ENCODE measurements around the gene ARPP21.
"Not testable (repeated sequence)": the region's sequence is repeated elsewhere in the genome, so short reads cannot be mapped to it uniquely, and the experiment has no call there.

Gene ARPP21

GRCh38 chr3:35620238-35620637 lies 19.1 kb upstream of the ARPP21 start:
- H3K9ac ChIP-seq (ENCODE audit: low read depth in 1 of 2, low read length in 2 of 2); H3K27ac ChIP-seq (ENCODE audit: low read depth in 2 of 2, low read length in 2 of 2); H3K4me1 ChIP-seq (ENCODE audit: control insufficient read depth in 2 of 2, insufficient read depth in 2 of 2, low read length in 2 of 2); H3K9me3 ChIP-seq (ENCODE audit: control insufficient read depth in 2 of 2, low read length in 2 of 2); H3K4me3 ChIP-seq (ENCODE audit: low read length in 2 of 2); H3K36me3 ChIP-seq (ENCODE audit: control insufficient read depth in 2 of 2, insufficient read depth in 2 of 2, low read length in 2 of 2); H3K27me3 ChIP-seq (ENCODE audit: control insufficient read depth in 2 of 2, insufficient read depth in 2 of 2, low read length in 2 of 2): not testable (repeated sequence)

GRCh38 chr3:35624698-35625097 lies 14.6 kb upstream of the ARPP21 start:
- no peaks in the 10 kb centered on the region for H3K4me1 ChIP-seq (ENCODE audit: control insufficient read depth in 2 of 2, insufficient read depth in 2 of 2, low read length in 2 of 2)

GRCh38 chr3:35633332-35634124 lies 5.8 kb upstream of the ARPP21 start:
- H3K4me1 ChIP-seq (ENCODE audit: control insufficient read depth in 2 of 2, insufficient read depth in 2 of 2, low read length in 2 of 2), result no peaks in the 10 kb centered on the region
- no peaks in the 10 kb centered on the region for H3K36me3 ChIP-seq (ENCODE audit: control insufficient read depth in 2 of 2, insufficient read depth in 2 of 2, low read length in 2 of 2)
- no peak overlapping the region for H3K27ac ChIP-seq (ENCODE audit: low read depth in 2 of 2, low read length in 2 of 2)
- no peak overlapping the region for H3K4me3 ChIP-seq (ENCODE audit: low read length in 2 of 2)
- no peak overlapping the region for H3K9ac ChIP-seq (ENCODE audit: low read depth in 1 of 2, low read length in 2 of 2)
- H3K9me3 ChIP-seq (ENCODE audit: control insufficient read depth in 2 of 2, low read length in 2 of 2), result no peaks in the 10 kb centered on the region
- no peaks in the 10 kb centered on the region for H3K27me3 ChIP-seq (ENCODE audit: control insufficient read depth in 2 of 2, insufficient read depth in 2 of 2, low read length in 2 of 2)

More at GRCh38 chr3:35624698-35625097, 14.6 kb upstream of the ARPP21 start:
- no peak overlapping the region for H3K4me3 ChIP-seq (ENCODE audit: low read length in 2 of 2)
- H3K27ac ChIP-seq (ENCODE audit: low read depth in 2 of 2, low read length in 2 of 2), result no peak overlapping the region
- H3K36me3 ChIP-seq (ENCODE audit: control insufficient read depth in 2 of 2, insufficient read depth in 2 of 2, low read length in 2 of 2), result no peaks in the 10 kb centered on the region
- H3K9ac ChIP-seq (ENCODE audit: low read depth in 1 of 2, low read length in 2 of 2), result no peak overlapping the region
- no peaks in the 10 kb centered on the region for H3K9me3 ChIP-seq (ENCODE audit: control insufficient read depth in 2 of 2, low read length in 2 of 2)
- H3K27me3 ChIP-seq (ENCODE audit: control insufficient read depth in 2 of 2, insufficient read depth in 2 of 2, low read length in 2 of 2), result no peaks in the 10 kb centered on the region

GRCh38 chr3:35635407-35635806 lies 3.9 kb upstream of the ARPP21 start:
- Histone ChIP-seq H3K27ac (ENCODE audit: low read depth in 2 of 2, low read length in 2 of 2) (no peak overlapping the region), H3K9ac (ENCODE audit: low read depth in 1 of 2, low read length in 2 of 2) (no peak overlapping the region), H3K4me3 (ENCODE audit: low read length in 2 of 2) (no peak overlapping the region), H3K9me3 (ENCODE audit: control insufficient read depth in 2 of 2, low read length in 2 of 2) (no peaks in the 10 kb centered on the region), H3K27me3 (ENCODE audit: control insufficient read depth in 2 of 2, insufficient read depth in 2 of 2, low read length in 2 of 2) (peaks cover 8 to 15% of the 10 kb centered on the region in 2 donors), H3K4me1 (ENCODE audit: control insufficient read depth in 2 of 2, insufficient read depth in 2 of 2, low read length in 2 of 2) (no peaks in the 10 kb centered on the region), H3K36me3 (ENCODE audit: control insufficient read depth in 2 of 2, insufficient read depth in 2 of 2, low read length in 2 of 2) (no peaks in the 10 kb centered on the region)

DNA sequence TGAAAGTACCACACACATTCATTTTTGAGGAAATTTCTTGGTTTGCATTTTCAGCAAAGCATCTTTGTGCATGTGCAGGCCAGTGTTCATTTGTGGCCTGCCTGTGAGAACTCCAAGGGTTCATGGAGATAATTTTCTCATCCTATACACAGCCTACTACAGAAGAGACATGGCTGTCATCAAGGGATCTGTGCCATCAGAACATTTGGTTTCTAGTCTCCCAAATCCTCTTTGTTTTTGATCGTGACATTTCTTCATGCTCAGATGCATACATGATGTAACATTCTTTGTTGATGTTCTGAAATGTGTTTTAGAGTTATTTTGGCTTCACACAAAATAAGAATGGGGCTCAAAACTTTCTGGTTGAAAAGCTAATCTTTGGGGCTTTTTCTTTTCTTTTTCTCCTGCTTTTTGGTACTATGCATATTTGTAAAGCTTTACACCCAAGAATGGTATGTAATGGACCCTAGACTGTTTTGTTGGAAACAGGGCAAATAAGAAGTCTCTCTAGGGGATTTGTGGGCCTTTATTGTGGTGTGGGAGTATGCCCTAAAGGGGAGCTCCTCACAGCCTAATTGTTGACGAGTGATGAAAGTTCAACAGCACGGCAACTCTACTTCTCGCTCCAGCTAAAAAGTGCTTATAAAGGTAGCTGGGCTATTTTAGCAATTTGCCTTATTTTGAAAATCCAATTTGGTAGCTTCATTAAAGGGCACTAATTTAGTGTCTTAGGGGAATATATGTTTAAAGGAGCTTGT lies 3.2 kb upstream of the ARPP21 start:
- H3K9ac ChIP-seq (ENCODE audit: low read depth in 1 of 2, low read length in 2 of 2), result no peak overlapping the region
- H3K27me3 ChIP-seq (ENCODE audit: control insufficient read depth in 2 of 2, insufficient read depth in 2 of 2, low read length in 2 of 2), result peaks cover 11 to 15% of the 10 kb centered on the region in 2 donors
- no peaks in the 10 kb centered on the region for H3K4me1 ChIP-seq (ENCODE audit: control insufficient read depth in 2 of 2, insufficient read depth in 2 of 2, low read length in 2 of 2)
- no peak overlapping the region for H3K27ac ChIP-seq (ENCODE audit: low read depth in 2 of 2, low read length in 2 of 2)
- H3K36me3 ChIP-seq (ENCODE audit: control insufficient read depth in 2 of 2, insufficient read depth in 2 of 2, low read length in 2 of 2), result no peaks in the 10 kb centered on the region
- H3K4me3 ChIP-seq (ENCODE audit: low read length in 2 of 2), result no peak overlapping the region
- no peaks in the 10 kb centered on the region for H3K9me3 ChIP-seq (ENCODE audit: control insufficient read depth in 2 of 2, low read length in 2 of 2)

GRCh38 chr3:35638251-35638979 lies 910 bp upstream of the ARPP21 start:
- H3K27ac ChIP-seq (ENCODE audit: low read depth in 2 of 2, low read length in 2 of 2), result no peak overlapping the region
- H3K9ac ChIP-seq (ENCODE audit: low read depth in 1 of 2, low read length in 2 of 2), result no peak overlapping the region
- H3K27me3 ChIP-seq (ENCODE audit: control insufficient read depth in 2 of 2, insufficient read depth in 2 of 2, low read length in 2 of 2), result peaks cover 11 to 15% of the 10 kb centered on the region in 2 donors
- no peaks in the 10 kb centered on the region for H3K4me1 ChIP-seq (ENCODE audit: control insufficient read depth in 2 of 2, insufficient read depth in 2 of 2, low read length in 2 of 2)
- H3K9me3 ChIP-seq (ENCODE audit: control insufficient read depth in 2 of 2, low read length in 2 of 2), result no peaks in the 10 kb centered on the region
- no peak overlapping the region for H3K4me3 ChIP-seq (ENCODE audit: low read length in 2 of 2)
- H3K36me3 ChIP-seq (ENCODE audit: control insufficient read depth in 2 of 2, insufficient read depth in 2 of 2, low read length in 2 of 2), result no peaks in the 10 kb centered on the region

GRCh38 chr3:35638980-35639253 lies 408 bp upstream of the ARPP21 start:
- H3K4me1 ChIP-seq (ENCODE audit: control insufficient read depth in 2 of 2, insufficient read depth in 2 of 2, low read length in 2 of 2), result no peaks in the 10 kb centered on the region
- H3K9me3 ChIP-seq (ENCODE audit: control insufficient read depth in 2 of 2, low read length in 2 of 2), result no peaks in the 10 kb centered on the region
- peaks cover 11 to 15% of the 10 kb centered on the region in 2 donors for H3K27me3 ChIP-seq (ENCODE audit: control insufficient read depth in 2 of 2, insufficient read depth in 2 of 2, low read length in 2 of 2)
- no peak overlapping the region for H3K9ac ChIP-seq (ENCODE audit: low read depth in 1 of 2, low read length in 2 of 2)
- H3K4me3 ChIP-seq (ENCODE audit: low read length in 2 of 2), result no peak overlapping the region
- H3K27ac ChIP-seq (ENCODE audit: low read depth in 2 of 2, low read length in 2 of 2), result no peak overlapping the region
- no peaks in the 10 kb centered on the region for H3K36me3 ChIP-seq (ENCODE audit: control insufficient read depth in 2 of 2, insufficient read depth in 2 of 2, low read length in 2 of 2)

- no peaks in the 10 kb centered on the region for H3K9me3 ChIP-seq (ENCODE audit: control insufficient read depth in 2 of 2, low read length in 2 of 2)
- no peak overlapping the region for H3K9ac ChIP-seq (ENCODE audit: low read depth in 1 of 2, low read length in 2 of 2)
- no peaks in the 10 kb centered on the region for H3K36me3 ChIP-seq (ENCODE audit: control insufficient read depth in 2 of 2, insufficient read depth in 2 of 2, low read length in 2 of 2)
- H3K4me3 ChIP-seq (ENCODE audit: low read length in 2 of 2), result no peak overlapping the region
- H3K27me3 ChIP-seq (ENCODE audit: control insufficient read depth in 2 of 2, insufficient read depth in 2 of 2, low read length in 2 of 2), result peaks cover 11 to 15% of the 10 kb centered on the region in 2 donors
- H3K4me1 ChIP-seq (ENCODE audit: control insufficient read depth in 2 of 2, insufficient read depth in 2 of 2, low read length in 2 of 2), result no peaks in the 10 kb centered on the region
- H3K27ac ChIP-seq (ENCODE audit: low read depth in 2 of 2, low read length in 2 of 2), result no peak overlapping the region
These were observed 1.2 kb downstream of the ARPP21 start for GRCh38 chr3:35640190-35641165.

- Histone ChIP-seq H3K4me1 (ENCODE audit: control insufficient read depth in 2 of 2, insufficient read depth in 2 of 2, low read length in 2 of 2) (no peaks in the 10 kb centered on the region), H3K27ac (ENCODE audit: low read depth in 2 of 2, low read length in 2 of 2) (no peak overlapping the region), H3K36me3 (ENCODE audit: control insufficient read depth in 2 of 2, insufficient read depth in 2 of 2, low read length in 2 of 2) (no peaks in the 10 kb centered on the region), H3K9me3 (ENCODE audit: control insufficient read depth in 2 of 2, low read length in 2 of 2) (no peaks in the 10 kb centered on the region), H3K9ac (ENCODE audit: low read depth in 1 of 2, low read length in 2 of 2) (no peak overlapping the region), H3K4me3 (ENCODE audit: low read length in 2 of 2) (no peak overlapping the region), H3K27me3 (ENCODE audit: control insufficient read depth in 2 of 2, insufficient read depth in 2 of 2, low read length in 2 of 2) (peaks cover 11 to 15% of the 10 kb centered on the region in 2 donors)
These were observed 2.0 kb downstream of the ARPP21 start for GRCh38 chr3:35641331-35641730.
